ENCODE measurements around the gene IQGAP2. TPM values are rescaled to one million over a fixed set of nuclear protein-coding genes. Genes with fewer than 3 reads are reported as not detected.

Gene IQGAP2
- polyA plus RNA-seq, 1 donor (not counting 4 experiments of a cell fraction or from before 2014, with no cell fraction given): 0.14 TPM

DNA sequence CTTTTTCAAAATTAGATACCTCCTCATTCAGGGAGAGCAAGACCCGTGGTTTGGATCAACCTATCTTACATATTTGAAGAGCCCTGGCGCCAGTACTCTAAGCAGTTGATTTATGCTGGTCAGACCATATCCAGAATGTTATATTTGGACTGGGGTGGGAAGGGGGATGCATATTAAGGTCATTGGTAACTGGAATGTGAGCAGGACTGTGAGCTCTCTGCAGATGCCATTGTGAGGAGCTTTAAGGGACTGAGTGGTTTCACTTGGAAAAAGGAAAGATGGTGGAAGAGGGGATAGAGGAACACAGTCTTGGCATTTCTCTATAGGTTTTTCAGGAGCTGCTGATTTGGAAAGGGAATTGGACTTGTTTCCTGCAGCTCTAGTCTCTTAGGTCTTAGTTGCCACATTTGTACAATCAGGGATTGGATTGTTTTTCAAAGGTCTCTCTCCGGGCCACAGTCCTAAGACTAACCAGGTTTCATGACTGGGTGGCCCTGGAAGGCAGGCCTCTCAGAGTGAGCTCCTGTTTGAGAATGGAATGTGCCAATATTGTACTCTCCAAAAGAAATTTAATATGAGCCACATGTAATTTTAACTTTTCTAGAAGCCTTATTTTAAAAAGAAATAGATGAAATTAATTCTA, 287.1 kb downstream of the IQGAP2 start:
- H3K79me2 ChIP-seq (ENCODE audit: control insufficient read depth, insufficient read depth, low read length): no peaks in the 10 kb centered on the region
- DNase-seq (ENCODE audit: low read depth, low spot score) (no peak), FAIRE-seq (peak; percentile 71)
- no peaks in the 10 kb centered on the region for H4K20me1 ChIP-seq (ENCODE audit: control insufficient read depth, extremely low read depth, insufficient read depth, low read length)
- no peak overlapping the region for H3K4me2 ChIP-seq (ENCODE audit: control insufficient read depth, extremely low read depth, insufficient read depth, low read depth, low read length)
- TF ChIP-seq, protein P1, sequence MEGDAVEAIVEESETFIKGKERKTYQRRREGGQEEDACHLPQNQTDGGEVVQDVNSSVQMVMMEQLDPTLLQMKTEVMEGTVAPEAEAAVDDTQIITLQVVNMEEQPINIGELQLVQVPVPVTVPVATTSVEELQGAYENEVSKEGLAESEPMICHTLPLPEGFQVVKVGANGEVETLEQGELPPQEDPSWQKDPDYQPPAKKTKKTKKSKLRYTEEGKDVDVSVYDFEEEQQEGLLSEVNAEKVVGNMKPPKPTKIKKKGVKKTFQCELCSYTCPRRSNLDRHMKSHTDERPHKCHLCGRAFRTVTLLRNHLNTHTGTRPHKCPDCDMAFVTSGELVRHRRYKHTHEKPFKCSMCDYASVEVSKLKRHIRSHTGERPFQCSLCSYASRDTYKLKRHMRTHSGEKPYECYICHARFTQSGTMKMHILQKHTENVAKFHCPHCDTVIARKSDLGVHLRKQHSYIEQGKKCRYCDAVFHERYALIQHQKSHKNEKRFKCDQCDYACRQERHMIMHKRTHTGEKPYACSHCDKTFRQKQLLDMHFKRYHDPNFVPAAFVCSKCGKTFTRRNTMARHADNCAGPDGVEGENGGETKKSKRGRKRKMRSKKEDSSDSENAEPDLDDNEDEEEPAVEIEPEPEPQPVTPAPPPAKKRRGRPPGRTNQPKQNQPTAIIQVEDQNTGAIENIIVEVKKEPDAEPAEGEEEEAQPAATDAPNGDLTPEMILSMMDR (optimal IDR thresholded peaks at IDR 0.05 in 1 of 3, IDR thresholded peaks at IDR 0.05 in 1 of 3, conservative IDR thresholded peaks at IDR 0.05 in 1 of 3; ENCODE audit: extremely low read depth in 1 of 3, insufficient read depth in 2 of 3, low read length in 3 of 3): no peak
- H3K9ac ChIP-seq (ENCODE audit: control insufficient read depth, extremely low read depth, insufficient read depth, low read length): no peak overlapping the region
- H3K4me1 ChIP-seq (ENCODE audit: control insufficient read depth, extremely low read depth, insufficient read depth, low read length): peaks cover 38% of the 10 kb centered on the region
- no peaks in the 10 kb centered on the region for H3K27me3 ChIP-seq (ENCODE audit: control insufficient read depth, extremely low read depth, insufficient read depth, low read length)
- dilution Hi-C loops (cut with MboI; ENCODE audit: extremely low pct_ligation_motif_present, low sequenced_read_pairs): no loop called here
- peak overlapping the region; percentile 73 for H3K27ac ChIP-seq (ENCODE audit: control insufficient read depth, insufficient read depth, low read length)
- no peaks in the 10 kb centered on the region for H3K9me3 ChIP-seq (ENCODE audit: control insufficient read depth, low read depth, low read length)
- no peak overlapping the region for H3K4me3 ChIP-seq (ENCODE audit: control insufficient read depth in 2 of 3, extremely low read depth in 1 of 3, insufficient read depth in 2 of 3, low read depth in 1 of 3, low read length in 3 of 3)
- H3K9me1 ChIP-seq (ENCODE audit: control insufficient read depth, extremely low read depth, insufficient read depth, low read length): no peaks in the 10 kb centered on the region
- peak overlapping the region; percentile 50 for H2AFZ ChIP-seq (ENCODE audit: control insufficient read depth, low read length)
- H3K36me3 ChIP-seq (ENCODE audit: control insufficient read depth in 2 of 2, extremely low read depth in 1 of 2, insufficient read depth in 2 of 2, low read length in 2 of 2): no peaks in the 10 kb centered on the region

DNA sequence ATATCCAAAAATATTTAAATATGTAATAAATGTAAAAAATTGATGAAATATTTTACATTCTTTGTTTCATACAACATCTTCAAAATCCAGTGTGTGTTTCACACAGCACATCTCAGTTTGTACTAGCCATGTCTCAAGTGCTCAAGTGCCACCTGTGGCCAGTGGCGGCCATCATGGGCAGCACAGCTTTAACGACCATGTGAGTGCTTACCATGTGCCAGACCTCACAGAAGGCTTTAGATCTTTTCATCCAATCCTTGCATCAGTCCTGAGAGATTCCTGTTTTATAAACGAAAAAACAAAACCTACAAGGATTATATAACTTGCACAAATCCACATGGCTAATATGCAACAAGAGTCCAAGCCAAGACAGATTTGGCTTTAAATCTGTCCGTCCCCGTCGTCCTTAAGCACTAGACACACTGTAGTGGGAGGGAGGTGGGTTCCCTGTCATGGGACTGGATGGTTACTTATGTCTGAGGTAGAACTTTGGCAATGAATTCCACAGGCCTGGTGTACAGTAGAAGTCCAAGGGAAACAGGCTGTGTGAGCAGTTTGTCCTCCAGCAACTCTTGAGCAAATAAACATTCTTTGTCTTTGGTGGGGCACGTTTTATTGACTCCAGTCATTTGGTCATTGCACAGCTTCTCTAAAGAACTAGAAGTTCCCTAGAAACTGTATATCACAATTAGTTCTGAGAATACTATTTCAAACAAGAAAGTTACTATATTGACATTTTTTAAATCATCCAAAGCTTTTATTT, 287.8 kb downstream of the IQGAP2 start:
- H3K4me2 ChIP-seq (ENCODE audit: control insufficient read depth, extremely low read depth, insufficient read depth, low read depth, low read length): no peak overlapping the region
- no peaks in the 10 kb centered on the region for H3K79me2 ChIP-seq (ENCODE audit: control insufficient read depth, insufficient read depth, low read length)
- no peaks in the 10 kb centered on the region for H3K36me3 ChIP-seq (ENCODE audit: control insufficient read depth in 2 of 2, extremely low read depth in 1 of 2, insufficient read depth in 2 of 2, low read length in 2 of 2)
- H4K20me1 ChIP-seq (ENCODE audit: control insufficient read depth, extremely low read depth, insufficient read depth, low read length): no peaks in the 10 kb centered on the region
- H3K27ac ChIP-seq (ENCODE audit: control insufficient read depth, insufficient read depth, low read length): no peak overlapping the region
- no peak overlapping the region for H3K9ac ChIP-seq (ENCODE audit: control insufficient read depth, extremely low read depth, insufficient read depth, low read length)
- TF ChIP-seq EZH2 (IDR thresholded peaks at IDR 0.05; ENCODE audit: low read length): no peak
- TF ChIP-seq, protein P1 (optimal IDR thresholded peaks at IDR 0.05 in 1 of 3, IDR thresholded peaks at IDR 0.05 in 1 of 3, conservative IDR thresholded peaks at IDR 0.05 in 1 of 3; ENCODE audit: extremely low read depth in 1 of 3, insufficient read depth in 2 of 3, low read length in 3 of 3): no peak
- H3K4me1 ChIP-seq (ENCODE audit: control insufficient read depth, extremely low read depth, insufficient read depth, low read length): peaks cover 38% of the 10 kb centered on the region
- H3K9me1 ChIP-seq (ENCODE audit: control insufficient read depth, extremely low read depth, insufficient read depth, low read length): no peaks in the 10 kb centered on the region
- no peak overlapping the region for H3K4me3 ChIP-seq (ENCODE audit: control insufficient read depth in 2 of 3, extremely low read depth in 1 of 3, insufficient read depth in 2 of 3, low read depth in 1 of 3, low read length in 3 of 3)
- no peak for DNase-seq (ENCODE audit: low read depth, low spot score)
- dilution Hi-C loops (cut with MboI; ENCODE audit: extremely low pct_ligation_motif_present, low sequenced_read_pairs): no loop called here
- no peak for FAIRE-seq
- H3K9me3 ChIP-seq (ENCODE audit: control insufficient read depth, low read depth, low read length): no peaks in the 10 kb centered on the region
- no peaks in the 10 kb centered on the region for H3K27me3 ChIP-seq (ENCODE audit: control insufficient read depth, extremely low read depth, insufficient read depth, low read length)
- H2AFZ ChIP-seq (ENCODE audit: control insufficient read depth, low read length): no peak overlapping the region

All from keratinocyte (primary cell).